ENCODE results near the gene STAB2.

Gene STAB2

DNA sequence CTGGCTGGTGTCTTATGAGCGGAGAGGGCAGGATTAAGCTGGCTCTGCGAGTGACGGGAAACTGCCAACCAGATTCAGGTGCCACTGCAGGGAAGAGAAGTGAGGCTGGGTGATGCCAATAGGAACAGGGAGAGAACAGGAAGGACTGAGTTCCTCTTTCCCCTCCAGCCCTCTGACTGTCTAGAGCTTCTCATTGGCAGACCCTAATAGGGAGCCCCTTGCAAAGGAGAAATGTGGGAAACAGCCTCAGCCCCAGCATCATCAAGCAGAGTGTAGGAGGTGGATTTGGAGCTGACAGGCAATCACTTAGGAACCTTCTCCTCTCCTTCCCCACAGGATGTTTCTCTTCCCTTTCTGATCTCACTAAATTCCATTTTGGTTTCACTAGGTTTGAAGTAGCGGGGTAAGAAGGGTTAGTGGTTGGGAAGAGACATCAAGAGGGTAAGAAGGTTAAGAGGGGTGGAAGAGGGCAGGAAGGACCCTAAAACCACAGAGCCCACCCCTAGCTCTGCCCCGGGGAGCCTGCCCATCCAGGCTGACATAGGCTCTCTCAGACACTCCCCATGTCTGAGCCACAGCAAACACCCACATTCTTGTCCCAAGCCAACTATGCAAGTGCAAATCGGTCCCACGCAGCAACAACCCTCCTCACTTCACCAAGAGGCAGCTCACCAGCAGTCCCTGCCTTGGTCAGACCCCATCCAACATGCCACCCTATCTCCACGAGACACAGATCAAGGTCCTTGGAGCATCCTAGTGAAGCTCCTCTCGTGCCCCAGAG, 111.1 kb downstream of the STAB2 start:
- no peak for DNase-seq

GRCh38 chr12:103698752-103699560, 111.9 kb downstream of the STAB2 start:
- no peak for DNase-seq

DNA sequence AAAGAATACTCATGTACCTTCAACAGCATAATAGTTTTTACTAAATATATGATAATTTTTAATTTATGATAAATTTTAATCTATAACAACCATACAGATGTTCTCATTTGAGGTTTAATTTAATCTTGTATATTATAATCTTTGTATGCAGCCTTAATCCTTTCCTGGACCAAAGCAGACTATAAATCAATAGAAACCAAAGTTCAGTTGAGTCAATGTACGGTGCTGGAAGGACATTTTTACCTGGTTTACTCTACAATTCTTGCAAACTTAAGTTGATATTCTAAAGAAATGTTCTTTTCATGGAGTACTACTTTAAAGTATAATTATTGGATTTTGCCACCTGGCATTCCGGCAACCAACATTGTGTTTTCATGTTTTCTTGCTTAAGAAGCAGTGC, 118.0 kb downstream of the STAB2 start:
- no peak for DNase-seq

DNA sequence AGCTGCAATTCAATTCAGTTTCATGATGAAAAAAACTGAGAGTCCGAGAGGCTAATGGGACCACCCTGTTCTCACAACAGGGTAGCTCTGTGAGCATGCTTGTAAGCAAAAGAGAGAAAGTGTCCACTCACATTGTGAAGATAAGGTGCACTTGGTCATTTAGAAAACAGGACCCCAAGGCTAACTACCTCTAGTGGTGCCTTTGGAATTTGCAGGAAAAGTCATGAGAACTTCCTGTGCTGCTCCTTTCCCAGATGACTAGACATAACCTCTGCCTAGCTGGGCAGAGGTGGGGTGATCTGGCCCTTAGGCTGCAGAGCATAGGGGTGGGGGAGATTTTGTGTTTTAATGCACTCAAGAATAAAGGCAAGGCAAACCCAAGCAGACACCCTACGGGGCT, 118.9 kb downstream of the STAB2 start:
- no peak for DNase-seq

DNA sequence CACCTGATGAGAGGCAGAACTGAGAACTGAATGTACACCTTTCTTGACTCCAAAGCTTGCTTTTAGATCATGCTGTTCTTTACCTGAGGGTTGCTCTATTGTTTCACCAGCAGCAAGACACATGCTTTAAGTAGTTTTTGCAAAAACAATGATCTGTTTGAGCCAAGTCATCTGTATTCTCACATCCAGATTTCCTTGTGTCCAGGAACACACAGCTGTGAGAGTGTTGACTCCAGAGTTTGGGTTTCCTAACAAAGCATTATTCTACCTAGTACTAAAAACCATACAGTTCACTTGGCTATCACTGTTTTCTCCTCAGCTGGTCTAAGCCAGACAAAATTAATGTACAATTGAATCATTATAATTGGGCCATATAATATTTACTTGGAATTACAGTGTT, 120.4 kb downstream of the STAB2 start:
- DNase-seq = no peak

GRCh38 chr12:103710544-103710943, 123.5 kb downstream of the STAB2 start:
- no peak for DNase-seq

GRCh38 chr12:103712216-103712615, 125.1 kb downstream of the STAB2 start:
- DNase-seq = no peak

DNA sequence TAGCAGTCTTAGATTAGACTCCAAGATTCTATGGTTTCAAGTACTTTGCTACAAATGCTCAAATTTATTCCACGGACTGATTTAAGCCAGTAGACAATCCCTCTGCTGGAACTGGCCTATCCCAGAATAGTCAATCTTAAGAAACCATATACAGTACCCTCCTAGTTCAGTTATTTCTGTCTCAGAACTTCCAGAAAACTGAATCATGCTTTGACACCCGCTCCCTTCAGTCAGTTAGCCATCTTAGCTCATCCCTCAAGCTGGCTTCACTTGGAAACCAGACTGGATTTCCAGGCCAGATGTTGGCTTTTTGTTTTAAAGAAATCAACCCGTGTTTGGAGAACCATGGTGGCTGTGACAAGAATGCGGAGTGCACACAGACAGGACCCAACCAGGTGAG, 128.4 kb downstream of the STAB2 start:
- DNase-seq = no peak

GRCh38 chr12:103716517-103717196, 129.6 kb downstream of the STAB2 start:
- DNase-seq = no peak

GRCh38 chr12:103725398-103725797, 138.3 kb downstream of the STAB2 start:
- no peak for DNase-seq

DNA sequence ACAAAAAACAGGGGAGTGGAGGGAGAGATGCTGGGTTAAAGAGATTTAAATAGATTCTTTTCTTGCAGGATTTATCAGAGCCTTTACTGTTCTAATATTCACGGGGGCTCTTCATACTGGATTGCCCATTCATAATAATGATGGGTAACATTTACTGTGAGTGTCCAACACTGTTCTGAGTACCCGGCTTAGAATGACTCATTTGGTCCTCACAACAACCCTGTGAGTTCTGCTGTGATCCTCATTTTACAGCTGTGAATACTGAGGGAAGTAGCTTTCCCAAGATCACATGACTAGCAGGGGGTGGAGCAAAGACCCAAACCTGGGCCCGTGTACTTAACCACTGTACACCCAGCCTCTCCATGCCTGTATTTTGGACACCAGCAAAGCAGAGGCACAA, 140.6 kb downstream of the STAB2 start:
- no peak for DNase-seq

DNA sequence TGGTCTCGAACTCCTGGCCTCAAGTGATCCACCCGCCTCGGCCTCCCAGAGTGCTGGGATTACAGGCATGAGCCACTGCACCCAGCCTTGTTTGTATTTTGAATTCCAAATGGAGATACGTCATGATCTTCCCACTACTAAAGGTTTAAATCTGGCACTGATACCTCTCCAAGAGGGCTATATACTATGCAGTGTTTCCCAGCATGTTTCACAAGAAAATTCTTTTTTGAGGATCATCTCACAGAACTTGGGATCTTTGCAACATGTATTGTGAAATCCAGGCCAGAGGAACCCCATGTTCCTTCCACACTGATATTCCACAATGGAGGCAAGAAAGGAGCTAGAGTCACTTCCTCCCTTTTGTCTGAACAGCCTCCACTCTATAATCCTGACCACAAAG, 141.2 kb downstream of the STAB2 start:
- no peak for DNase-seq

- DNase-seq = no peak
Observed at GRCh38 chr12:103729499-103729898, 142.4 kb downstream of the STAB2 start.

DNA sequence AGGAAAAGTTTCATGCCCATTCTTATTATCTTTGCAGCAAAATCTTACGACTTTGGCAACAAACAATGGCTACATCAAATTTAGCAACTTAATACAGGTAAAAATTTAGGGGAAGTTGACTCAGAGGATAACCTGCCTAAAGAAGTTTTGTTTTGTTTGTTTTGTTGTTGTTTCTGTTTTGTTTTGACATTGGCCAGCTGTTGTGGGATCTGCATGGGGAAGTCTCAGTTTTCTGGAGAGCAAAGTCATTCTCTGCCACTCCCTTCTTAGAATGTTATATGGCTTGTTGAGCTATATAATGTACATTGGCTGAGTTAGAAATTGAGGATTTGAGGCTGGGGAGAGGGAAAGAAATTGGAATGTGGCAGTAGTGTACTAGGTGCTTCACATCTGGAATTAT, 144.5 kb downstream of the STAB2 start:
- DNase-seq = no peak

DNA sequence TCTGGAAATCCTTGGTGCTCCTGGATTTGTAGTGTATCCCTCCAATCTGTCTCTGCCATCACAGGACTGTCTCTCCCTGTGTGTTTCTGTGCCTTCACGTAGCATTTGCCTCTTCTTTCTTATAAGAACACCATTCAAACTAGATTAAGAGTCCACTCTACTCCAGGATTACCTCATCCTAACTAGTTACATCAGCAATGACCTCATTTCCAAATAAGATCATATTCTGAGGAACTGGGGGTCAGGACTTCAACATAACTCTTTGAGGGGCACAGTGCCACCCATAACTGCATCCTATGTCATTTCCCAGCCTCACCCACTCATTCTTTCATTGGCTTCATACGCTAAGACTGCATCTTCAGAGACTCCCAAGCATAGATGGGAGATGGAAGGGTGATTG, 147.8 kb downstream of the STAB2 start:
- no peak for DNase-seq

DNA sequence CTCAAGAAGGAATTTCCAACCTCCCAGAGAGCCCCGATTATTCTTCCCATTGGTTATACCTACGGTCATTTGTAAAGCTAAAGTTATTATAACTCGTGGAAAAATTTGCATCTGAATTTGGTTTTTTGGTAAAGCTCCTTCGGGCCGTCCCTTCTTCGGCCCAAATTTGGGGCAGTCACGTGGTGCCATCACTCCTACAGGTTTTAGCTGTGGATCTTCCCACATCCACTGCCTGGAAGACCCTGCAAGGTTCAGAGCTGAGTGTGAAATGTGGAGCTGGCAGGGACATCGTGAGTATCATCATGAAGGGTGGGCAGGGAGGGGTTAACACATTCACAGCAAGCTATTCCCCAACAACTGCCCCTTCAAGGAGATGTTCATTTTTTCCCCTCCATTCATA, 148.2 kb downstream of the STAB2 start:
- no peak for DNase-seq

- no peak for DNase-seq
Observed at GRCh38 chr12:103736572-103736971, 149.5 kb downstream of the STAB2 start.

DNA sequence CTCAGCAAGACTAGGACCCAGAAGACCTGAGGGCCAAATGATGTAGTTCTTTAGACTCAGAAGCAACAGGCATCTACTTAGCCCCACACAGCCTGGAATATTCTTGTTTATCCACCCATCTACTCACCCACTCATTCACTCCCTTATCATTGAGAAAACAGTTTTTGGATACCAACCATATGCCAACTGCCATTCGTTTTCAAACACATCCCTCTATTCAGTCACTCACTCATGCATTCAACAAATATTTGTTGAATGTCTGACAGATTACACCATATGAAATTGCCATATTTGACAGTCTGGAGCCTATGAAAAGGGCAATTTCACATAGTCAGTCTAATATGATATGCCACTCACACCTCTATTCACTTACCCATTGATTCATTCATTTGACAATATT, 150.8 kb downstream of the STAB2 start:
- no peak for DNase-seq

GRCh38 chr12:103742349-103742932, 155.4 kb downstream of the STAB2 start:
- DNase-seq = peak; percentile 45

DNA sequence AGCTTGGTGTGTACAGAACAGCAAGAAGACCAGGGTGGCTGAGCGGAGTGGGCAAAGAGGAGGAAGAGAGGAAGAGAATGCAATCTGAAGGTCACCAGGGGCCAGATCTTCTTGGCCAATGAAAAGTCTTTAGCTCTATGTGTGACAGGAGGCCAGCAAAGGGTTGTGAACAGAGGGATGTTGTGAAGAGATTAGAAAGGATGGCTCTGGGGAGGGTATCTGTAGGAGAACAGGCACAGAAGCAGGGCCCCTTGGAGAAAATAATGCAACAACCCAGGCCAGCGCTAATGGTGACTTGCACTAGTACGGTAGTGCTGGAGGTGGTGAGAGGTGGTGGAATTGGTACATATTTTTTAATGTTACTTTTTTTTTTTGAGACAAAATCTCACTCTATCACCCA, 156.7 kb downstream of the STAB2 start:
- no peak for DNase-seq

DNA sequence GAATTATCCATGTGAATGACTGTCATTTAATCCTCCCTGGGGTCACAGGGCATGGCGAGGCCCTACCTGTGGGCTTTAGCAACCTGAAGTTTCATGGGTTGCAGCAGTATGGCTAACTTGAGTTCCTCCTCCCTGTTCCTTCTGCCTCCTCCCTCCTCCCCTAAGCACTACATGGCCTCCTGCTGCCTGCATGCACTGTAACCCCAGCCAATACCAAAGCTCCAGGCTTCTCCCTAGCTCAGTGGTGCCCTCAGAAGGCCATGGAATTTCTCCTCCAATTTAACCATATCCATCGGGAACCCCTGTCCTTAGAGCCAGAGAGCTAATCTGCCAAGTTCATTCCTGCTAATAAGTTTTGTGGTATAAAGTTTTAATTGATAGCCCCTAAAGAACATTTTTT, 158.9 kb downstream of the STAB2 start:
- DNase-seq = no peak

- no peak for DNase-seq
Observed at GRCh38 chr12:103748002-103748401, 160.9 kb downstream of the STAB2 start.

DNA sequence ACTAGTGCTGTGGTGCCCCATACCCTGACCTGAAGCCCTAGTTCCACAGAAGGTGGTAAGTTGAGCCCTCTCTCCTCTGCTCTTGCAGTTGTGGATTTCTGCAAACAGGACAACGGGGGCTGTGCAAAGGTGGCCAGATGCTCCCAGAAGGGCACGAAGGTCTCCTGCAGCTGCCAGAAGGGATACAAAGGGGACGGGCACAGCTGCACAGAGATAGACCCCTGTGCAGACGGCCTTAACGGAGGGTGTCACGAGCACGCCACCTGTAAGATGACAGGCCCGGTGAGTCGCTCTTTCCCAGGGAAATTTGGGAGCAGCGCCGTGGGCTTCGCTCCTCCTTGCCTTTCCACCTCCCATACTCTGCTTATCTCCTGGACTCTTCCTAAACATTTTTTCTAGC, 161.8 kb downstream of the STAB2 start:
- no peak for DNase-seq

GRCh38 chr12:103751171-103751570, 164.1 kb downstream of the STAB2 start:
- no peak for DNase-seq

Data from SHP77 treated with DMSO at 0.1 percent for 48 hours (cell line).